DND-41 (cell line): ENCODE data around the gene HNRNPUL1.

Source experiments
- CTCF ChIP-seq: IDR thresholded peaks from 2 replicates; pipeline ENCODE4 v1.5.1; 2012; ENCODE audit warnings: borderline replicate concordance, low read length, moderate library complexity, mild to moderate bottlenecking; ENCODE audit not compliant: poor library complexity, severe bottlenecking; ENCODE audit errors: extremely low read depth
- EZH2 ChIP-seq: IDR thresholded peaks from 3 replicates; pipeline ENCODE4 v1.6.1; 2012; ENCODE audit warnings: borderline replicate concordance, low read depth, mild to moderate bottlenecking, moderate library complexity, low read length, inconsistent platforms; ENCODE audit not compliant: severe bottlenecking

GRCh38 chr19:41235480-41235879, 28.7 kb upstream of the HNRNPUL1 start:
- no peak for TF ChIP-seq CTCF
- TF ChIP-seq EZH2 = no peak
